Nephron progenitor cell (in vitro differentiated cells): Measurements from ENCODE around the gene CDC14A.

Source experiments
- DNase-seq: peaks from one replicate; pipeline ENCODE4 v3.0.0; 2021
- H3K27ac Mint-ChIP-seq: 2 replicates; pipeline ENCODE4 v1.8.0; 2021; ENCODE audit warnings: mild to moderate bottlenecking, moderate library complexity, mixed read lengths
- H3K27me3 Mint-ChIP-seq: 2 replicates; pipeline ENCODE4 v1.8.0; 2021; ENCODE audit warnings: mild to moderate bottlenecking, low read depth, mixed read lengths; ENCODE audit not compliant: poor library complexity
- H3K36me3 Mint-ChIP-seq: 2 replicates; pipeline ENCODE4 v1.8.0; 2021; ENCODE audit warnings: low read depth, mixed read lengths
- H3K4me1 Mint-ChIP-seq: 2 replicates; pipeline ENCODE4 v1.8.0; 2021; ENCODE audit warnings: mixed read lengths
- H3K4me3 Mint-ChIP-seq: 2 replicates; pipeline ENCODE4 v1.8.0; 2021; ENCODE audit warnings: mild to moderate bottlenecking, moderate library complexity, mixed read lengths
- H3K9me3 Mint-ChIP-seq: 2 replicates; pipeline ENCODE4 v1.8.0; 2021; ENCODE audit warnings: mild to moderate bottlenecking, moderate library complexity, mixed read lengths
- TF ChIP-seq, protein P1 (sequence below): fragments of 200-600 bp; sonication (generic); IDR thresholded peaks from 2 replicates; pipeline ENCODE4 v1.5.0; 2021; ENCODE audit warnings: antibody characterized with exemption

The CDC14A gene

DNA sequence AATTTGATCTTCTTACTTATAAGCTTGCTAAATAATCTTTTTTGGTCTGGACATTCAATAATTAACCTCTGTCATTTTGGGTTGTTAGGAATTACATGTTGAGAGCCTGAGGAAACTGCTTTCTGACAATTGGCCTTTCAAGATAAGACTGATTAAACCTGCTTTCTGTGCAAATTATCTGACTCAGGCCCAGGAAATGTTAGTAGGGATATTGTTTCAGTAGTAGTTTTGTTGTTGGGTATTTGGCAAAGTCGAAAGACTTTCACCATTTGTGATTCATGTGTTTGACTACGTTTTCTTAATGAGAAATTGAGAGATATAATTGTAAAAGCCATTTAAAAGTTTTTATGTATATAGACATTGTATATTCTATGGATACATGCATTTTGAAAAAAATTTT, 104.6 kb downstream of the CDC14A start:
- H3K9me3 Mint-ChIP-seq = no peaks in the 10 kb centered on the region
- H3K27ac Mint-ChIP-seq = no peak overlapping the region
- H3K27me3 Mint-ChIP-seq = no peaks in the 10 kb centered on the region
- H3K4me3 Mint-ChIP-seq = no peak overlapping the region
- H3K36me3 Mint-ChIP-seq = no peaks in the 10 kb centered on the region
- TF ChIP-seq, protein P1, sequence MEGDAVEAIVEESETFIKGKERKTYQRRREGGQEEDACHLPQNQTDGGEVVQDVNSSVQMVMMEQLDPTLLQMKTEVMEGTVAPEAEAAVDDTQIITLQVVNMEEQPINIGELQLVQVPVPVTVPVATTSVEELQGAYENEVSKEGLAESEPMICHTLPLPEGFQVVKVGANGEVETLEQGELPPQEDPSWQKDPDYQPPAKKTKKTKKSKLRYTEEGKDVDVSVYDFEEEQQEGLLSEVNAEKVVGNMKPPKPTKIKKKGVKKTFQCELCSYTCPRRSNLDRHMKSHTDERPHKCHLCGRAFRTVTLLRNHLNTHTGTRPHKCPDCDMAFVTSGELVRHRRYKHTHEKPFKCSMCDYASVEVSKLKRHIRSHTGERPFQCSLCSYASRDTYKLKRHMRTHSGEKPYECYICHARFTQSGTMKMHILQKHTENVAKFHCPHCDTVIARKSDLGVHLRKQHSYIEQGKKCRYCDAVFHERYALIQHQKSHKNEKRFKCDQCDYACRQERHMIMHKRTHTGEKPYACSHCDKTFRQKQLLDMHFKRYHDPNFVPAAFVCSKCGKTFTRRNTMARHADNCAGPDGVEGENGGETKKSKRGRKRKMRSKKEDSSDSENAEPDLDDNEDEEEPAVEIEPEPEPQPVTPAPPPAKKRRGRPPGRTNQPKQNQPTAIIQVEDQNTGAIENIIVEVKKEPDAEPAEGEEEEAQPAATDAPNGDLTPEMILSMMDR = no peak
- DNase-seq = no peak
- peaks cover 27% of the 10 kb centered on the region for H3K4me1 Mint-ChIP-seq

- no peaks in the 10 kb centered on the region for H3K36me3 Mint-ChIP-seq
- no peak for DNase-seq
- no peak overlapping the region for H3K27ac Mint-ChIP-seq
- H3K4me1 Mint-ChIP-seq = peaks cover 35% of the 10 kb centered on the region
- no peak overlapping the region for H3K4me3 Mint-ChIP-seq
- H3K9me3 Mint-ChIP-seq = no peaks in the 10 kb centered on the region
- H3K27me3 Mint-ChIP-seq = no peaks in the 10 kb centered on the region
- TF ChIP-seq, protein P1 = no peak
Measured at GRCh38 chr1:100457683-100458082, 105.4 kb downstream of the CDC14A start.

DNA sequence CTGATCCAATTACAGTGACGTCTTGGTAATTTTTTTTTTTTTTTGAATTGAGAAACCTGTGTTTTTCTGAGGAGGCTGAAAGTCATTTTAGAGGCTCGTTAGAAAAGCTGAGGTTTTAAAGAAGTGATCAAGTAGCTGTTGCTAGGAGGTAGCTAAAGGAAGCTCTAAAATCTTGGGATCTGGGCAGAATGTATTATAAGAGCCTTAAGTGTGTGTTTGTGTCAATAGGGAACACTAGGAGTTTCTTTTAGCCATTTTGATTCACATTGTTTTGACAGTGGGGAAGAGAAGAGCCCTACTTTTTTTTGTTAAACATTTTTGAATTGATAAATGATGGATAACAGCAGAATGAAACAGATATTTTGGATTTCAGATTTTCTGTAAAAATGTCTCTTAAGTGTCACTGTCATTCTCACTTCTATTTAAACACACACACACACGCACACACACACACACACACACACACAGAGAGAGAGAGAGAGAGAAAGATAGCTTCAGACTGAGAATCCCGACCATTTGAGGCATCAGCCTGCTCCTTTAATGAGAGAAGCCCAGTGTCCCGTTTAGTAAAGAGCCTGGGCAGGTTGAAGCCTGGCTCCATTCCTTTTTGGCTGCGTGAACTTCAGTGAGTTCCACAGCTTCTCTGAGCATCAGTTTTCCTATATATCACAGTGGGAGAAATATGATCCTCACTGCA, 106.5 kb downstream of the CDC14A start:
- Mint-ChIP-seq H3K9me3 (no peaks in the 10 kb centered on the region), H3K27ac (peak overlapping the region; percentile 76), H3K36me3 (peaks cover 2% of the 10 kb centered on the region), H3K4me1 (peaks cover 46% of the 10 kb centered on the region), H3K27me3 (no peaks in the 10 kb centered on the region), H3K4me3 (no peak overlapping the region)
- DNase-seq = no peak
- TF ChIP-seq, protein P1 = no peak

- no peaks in the 10 kb centered on the region for H3K27me3 Mint-ChIP-seq
- TF ChIP-seq, protein P1 = peak; percentile 84
Measured at GRCh38 chr1:100459358-100460114, 107.2 kb downstream of the CDC14A start.

GRCh38 chr1:100461222-100461621, 108.9 kb downstream of the CDC14A start:
- Mint-ChIP-seq H3K4me3 (no peak overlapping the region), H3K9me3 (no peaks in the 10 kb centered on the region), H3K27me3 (no peaks in the 10 kb centered on the region), H3K27ac (peak overlapping the region; percentile 58), H3K36me3 (peaks cover 8% of the 10 kb centered on the region), H3K4me1 (peaks cover 52% of the 10 kb centered on the region)
- TF ChIP-seq, protein P1 = no peak
- peak; percentile 9 for DNase-seq

More at GRCh38 chr1:100459358-100460114, 107.2 kb downstream of the CDC14A start:
- DNase-seq = peak; percentile 66
- Mint-ChIP-seq H3K36me3 (peaks cover 8% of the 10 kb centered on the region), H3K4me1 (peaks cover 52% of the 10 kb centered on the region), H3K4me3 (no peak overlapping the region), H3K9me3 (no peaks in the 10 kb centered on the region), H3K27ac (peak overlapping the region; percentile 9)
